IPS DF 19.7 (cell line): ENCODE data around the gene SRGAP2C.
"Not testable (repeated sequence)": the region's sequence is repeated elsewhere in the genome, so short reads cannot be mapped to it uniquely, and the experiment has no call there.

Experiments used
- DNase-seq: peaks from one replicate; pipeline ENCODE4 v3.0.0-alpha.2; 2013; ENCODE audit warnings: low read depth, low spot score

Gene SRGAP2C

GRCh38 chr1:121376986-121377385, 192.2 kb downstream of the SRGAP2C start:
- DNase-seq, result not testable (repeated sequence)

- DNase-seq, result not testable (repeated sequence)
These were observed 194.0 kb downstream of the SRGAP2C start for GRCh38 chr1:121378757-121379156.

GRCh38 chr1:121384754-121385153, 200.0 kb downstream of the SRGAP2C start:
- DNase-seq, result not testable (repeated sequence)

GRCh38 chr1:121385162-121385561, 200.4 kb downstream of the SRGAP2C start:
- DNase-seq, result not testable (repeated sequence)

- not testable (repeated sequence) for DNase-seq
These were observed 201.0 kb downstream of the SRGAP2C start for GRCh38 chr1:121385563-121386288.

GRCh38 chr1:121386319-121386948, 201.7 kb downstream of the SRGAP2C start:
- DNase-seq, result not testable (repeated sequence)

GRCh38 chr1:121389895-121390560, 205.3 kb downstream of the SRGAP2C start:
- DNase-seq, result not testable (repeated sequence)

GRCh38 chr1:121392130-121392529, 207.4 kb downstream of the SRGAP2C start:
- not testable (repeated sequence) for DNase-seq

- not testable (repeated sequence) for DNase-seq
These were observed 211.0 kb downstream of the SRGAP2C start for GRCh38 chr1:121395718-121396201.

GRCh38 chr1:121396335-121397081, 211.7 kb downstream of the SRGAP2C start:
- DNase-seq, result not testable (repeated sequence)

- not testable (repeated sequence) for DNase-seq
These were observed 212.3 kb downstream of the SRGAP2C start for GRCh38 chr1:121397101-121397500.

GRCh38 chr1:121399193-121399592, 214.4 kb downstream of the SRGAP2C start:
- DNase-seq, result not testable (repeated sequence)

GRCh38 chr1:121400108-121400507, 215.3 kb downstream of the SRGAP2C start:
- DNase-seq, result not testable (repeated sequence)

- not testable (repeated sequence) for DNase-seq
These were observed 216.0 kb downstream of the SRGAP2C start for GRCh38 chr1:121400541-121401310.

- DNase-seq, result not testable (repeated sequence)
These were observed 216.7 kb downstream of the SRGAP2C start for GRCh38 chr1:121401375-121401955.

GRCh38 chr1:121403254-121403653, 218.5 kb downstream of the SRGAP2C start:
- not testable (repeated sequence) for DNase-seq

- DNase-seq, result no peak
These were observed 223.6 kb downstream of the SRGAP2C start for GRCh38 chr1:121408354-121408753.

- DNase-seq, result no peak
These were observed 229.0 kb downstream of the SRGAP2C start for GRCh38 chr1:121413821-121414220.

- no peak for DNase-seq
These were observed 230.1 kb downstream of the SRGAP2C start for GRCh38 chr1:121414905-121415304.

GRCh38 chr1:121417325-121417923, 232.6 kb downstream of the SRGAP2C start:
- no peak for DNase-seq
